Stimulated activated CD8-positive, alpha-beta memory T cell treated with anti-CD3 and anti-CD28 coated beads, Interleukin-12 subunit alpha, Interleukin-12 subunit beta, amount 100 ng/mL, for 1 hour (primary cell): ENCODE data around the gene TOP3B.
A peak's percentile ranks its signal among the peaks of the same experiment; 100 is the strongest.

ENCODE experiments used
- DNase-seq: peaks from one replicate; pipeline ENCODE4 v3.0.0-alpha.2; 2020; ENCODE audit warnings: low read depth

Gene TOP3B

DNA sequence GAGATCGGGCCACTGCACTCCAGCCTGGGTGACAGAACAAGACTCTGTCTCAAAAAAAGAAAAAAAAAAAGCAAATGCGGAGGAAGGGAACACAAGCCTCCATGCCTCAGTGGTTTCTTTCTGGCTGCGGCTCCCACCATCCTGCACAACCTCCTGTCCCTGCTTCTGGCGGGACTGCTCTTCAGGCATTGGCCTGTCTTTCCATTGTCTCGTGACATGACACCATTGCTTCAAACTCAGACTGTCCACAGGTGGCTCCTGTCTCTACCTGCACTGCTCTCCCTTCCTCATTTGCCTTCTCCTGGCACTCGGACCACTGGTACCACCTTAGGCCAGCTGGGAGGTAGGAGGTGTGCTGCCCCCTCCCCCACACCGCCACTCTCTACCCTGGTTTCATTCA, 19.3 kb downstream of the TOP3B start:
- no peak for DNase-seq

DNA sequence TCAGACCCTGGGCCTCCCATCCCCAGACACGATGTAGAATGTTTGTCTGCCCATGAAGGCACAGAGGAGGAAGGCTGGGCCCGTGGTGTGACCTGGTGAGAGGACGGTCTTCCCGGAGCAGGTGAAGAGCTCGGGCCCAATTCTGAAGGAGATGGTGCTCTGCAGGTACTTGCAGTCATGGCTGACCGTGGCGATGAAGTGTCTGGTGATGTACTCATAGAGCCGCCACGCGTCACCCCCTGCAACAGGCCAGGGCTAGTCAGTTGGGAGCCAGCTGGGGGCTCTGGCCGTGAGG, 20.0 kb downstream of the TOP3B start:
- no peak for DNase-seq

- DNase-seq: no peak
Measured at GRCh38 chr22:21961886-21962654, 20.5 kb downstream of the TOP3B start.

- no peak for DNase-seq
Measured at GRCh38 chr22:21961127-21961867, 21.3 kb downstream of the TOP3B start.

- no peak for DNase-seq
Measured at GRCh38 chr22:21960200-21961126, 22.1 kb downstream of the TOP3B start.

DNA sequence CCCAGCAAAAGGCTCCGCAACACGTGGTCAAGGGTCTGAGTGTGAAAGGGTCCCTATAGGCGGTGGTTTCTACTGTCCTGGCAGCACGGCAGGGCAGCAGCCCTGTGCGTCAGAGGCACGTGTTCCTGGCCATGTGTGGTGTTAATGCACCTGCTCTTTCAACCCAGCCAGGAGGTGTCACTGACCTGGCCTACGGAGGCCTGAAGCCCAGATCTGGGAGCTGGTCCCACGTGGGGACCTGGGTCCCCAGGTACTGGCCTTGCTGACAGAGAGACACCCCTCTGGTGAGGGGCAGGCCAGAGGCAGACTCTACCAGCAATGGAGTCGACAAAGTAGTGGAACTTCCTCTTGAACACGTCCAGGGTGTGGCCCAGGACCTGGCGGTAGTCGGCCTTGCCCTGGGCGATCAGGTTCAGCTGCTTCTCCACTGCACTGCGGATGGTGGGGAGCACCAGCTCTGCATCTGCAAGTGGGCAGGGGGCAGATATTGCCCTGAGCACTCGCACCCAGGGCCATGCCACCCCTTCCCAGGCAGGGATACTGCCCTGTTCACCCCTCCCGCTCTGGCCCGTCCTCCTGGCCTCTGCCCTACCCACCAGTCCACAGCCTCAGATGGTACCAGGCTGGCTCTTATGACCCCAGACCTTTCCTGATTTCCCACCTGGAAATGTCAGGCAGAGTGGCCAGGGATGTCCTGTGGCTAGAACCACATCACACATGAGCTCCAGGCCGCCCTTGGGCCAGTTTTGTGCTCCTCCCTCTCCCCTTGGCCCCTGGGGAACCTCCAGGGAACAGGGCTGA, 23.1 kb downstream of the TOP3B start:
- DNase-seq: no peak

DNA sequence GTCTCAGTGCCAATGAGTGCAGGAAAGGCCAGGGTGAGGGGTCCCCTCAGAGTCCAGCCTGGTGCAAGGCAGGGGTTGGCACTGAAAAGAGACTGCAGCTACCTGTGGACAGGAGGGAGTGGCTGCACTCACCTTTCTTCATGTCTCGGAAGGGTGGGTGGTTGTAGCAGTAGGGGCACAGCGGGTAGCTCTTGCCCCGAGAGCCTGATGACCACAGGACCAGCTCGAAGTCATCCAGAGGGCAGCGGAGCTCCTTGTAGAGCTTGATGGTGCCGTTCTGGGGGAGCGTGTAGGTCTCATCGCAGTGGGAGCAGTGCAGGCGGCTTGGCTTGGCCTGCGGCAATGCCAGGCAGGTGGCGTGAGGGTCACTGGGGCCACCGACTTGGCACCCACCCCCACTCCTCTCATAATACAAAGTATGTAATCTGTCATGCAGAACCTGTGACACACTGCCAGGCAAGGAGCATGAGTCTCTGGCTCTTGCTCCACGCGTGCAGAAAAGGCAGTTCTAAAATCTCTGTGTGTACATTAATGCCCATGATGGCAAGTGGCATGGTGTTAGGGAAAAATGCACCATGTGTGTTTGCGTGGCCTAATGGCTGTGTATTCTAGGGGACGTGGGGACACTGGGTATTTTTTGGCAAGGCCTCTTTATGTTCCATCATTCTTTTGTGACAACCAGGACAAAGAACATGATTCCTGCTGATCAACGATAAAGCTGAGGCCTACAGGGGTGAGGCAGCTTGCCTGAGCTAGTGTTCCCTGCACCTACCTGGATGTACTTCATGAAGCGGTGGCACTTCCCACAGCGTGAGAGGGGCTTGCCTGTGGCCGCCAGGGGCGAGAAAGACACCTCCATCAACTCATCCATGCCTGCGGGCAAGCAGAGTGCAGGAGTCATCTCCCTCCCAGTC, 24.0 kb downstream of the TOP3B start:
- DNase-seq: no peak

- peak; percentile 82 for DNase-seq
Measured at GRCh38 chr22:21952586-21953571, 29.7 kb downstream of the TOP3B start, which contains the start of gene PPM1F. TSS of gene PPM1F (minus strand) at chr22:21952848. CDS start at chr22:21946048, 6,800 bp downstream.

DNA sequence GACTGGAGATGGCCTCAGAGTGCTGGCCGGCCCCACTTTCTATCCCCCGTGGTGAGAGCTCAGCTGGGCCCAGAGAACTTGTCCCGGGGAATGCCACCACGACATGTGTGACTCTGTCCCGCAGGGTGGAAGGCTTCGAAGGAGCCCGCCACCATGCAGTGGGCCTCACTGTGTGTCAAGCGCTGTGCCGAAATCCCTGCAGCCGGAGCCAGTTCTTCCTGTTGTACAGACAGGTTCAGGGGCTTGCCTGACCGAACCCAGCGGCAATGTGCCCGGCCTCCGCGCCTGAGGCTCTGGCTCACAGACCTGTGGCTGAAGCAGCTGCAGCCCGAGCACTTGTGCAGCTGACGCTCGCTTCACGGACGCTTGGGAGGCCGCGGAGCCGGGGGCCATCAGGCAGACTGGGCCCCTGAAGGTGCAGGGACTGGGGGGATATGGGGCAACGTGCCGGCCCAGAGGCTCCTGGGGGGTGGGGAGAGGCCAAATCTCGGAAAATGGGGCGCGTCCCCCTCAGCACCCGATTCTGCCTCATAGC, 30.6 kb downstream of the TOP3B start:
- DNase-seq: no peak

DNA sequence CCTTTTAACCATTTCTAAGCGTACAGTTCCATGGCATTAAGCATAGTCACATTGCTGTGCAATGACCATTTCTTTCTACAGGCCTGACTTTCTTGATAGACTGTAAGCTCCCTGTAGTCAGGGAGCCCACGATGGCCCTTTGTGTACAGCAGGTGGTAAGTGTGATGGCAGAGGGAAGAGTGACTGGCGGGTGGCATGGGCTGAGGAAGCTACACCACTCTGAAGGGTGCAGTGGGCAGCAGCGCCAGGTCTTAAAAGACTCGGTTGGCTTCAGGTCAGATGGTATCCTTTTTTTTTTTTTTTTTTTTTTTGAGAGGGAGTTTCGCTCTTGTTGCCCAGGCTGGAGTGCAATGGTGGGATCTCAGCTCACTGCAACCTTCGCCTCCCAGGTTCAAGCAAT, 31.5 kb downstream of the TOP3B start:
- DNase-seq: no peak

GRCh38 chr22:21949948-21950347, 32.6 kb downstream of the TOP3B start:
- no peak for DNase-seq

DNA sequence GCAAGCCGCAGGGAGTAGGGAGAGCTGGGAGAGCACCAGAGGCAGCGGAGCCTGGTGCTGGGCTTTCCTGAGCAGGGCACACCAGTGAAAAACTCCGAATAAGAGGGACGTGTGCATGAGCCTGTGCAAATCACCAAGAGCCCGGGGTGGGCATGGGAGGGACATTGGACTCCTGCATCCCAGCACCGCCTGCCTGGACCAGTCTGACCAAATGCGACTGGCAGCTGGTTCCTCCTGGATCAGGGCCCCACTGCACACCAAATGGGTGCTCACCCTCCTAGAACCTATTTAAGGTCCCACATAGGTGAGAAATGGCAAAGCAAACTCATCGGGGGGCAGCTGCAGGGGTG, 33.0 kb downstream of the TOP3B start:
- no peak for DNase-seq

GRCh38 chr22:21948824-21949568, 33.6 kb downstream of the TOP3B start:
- no peak for DNase-seq

DNA sequence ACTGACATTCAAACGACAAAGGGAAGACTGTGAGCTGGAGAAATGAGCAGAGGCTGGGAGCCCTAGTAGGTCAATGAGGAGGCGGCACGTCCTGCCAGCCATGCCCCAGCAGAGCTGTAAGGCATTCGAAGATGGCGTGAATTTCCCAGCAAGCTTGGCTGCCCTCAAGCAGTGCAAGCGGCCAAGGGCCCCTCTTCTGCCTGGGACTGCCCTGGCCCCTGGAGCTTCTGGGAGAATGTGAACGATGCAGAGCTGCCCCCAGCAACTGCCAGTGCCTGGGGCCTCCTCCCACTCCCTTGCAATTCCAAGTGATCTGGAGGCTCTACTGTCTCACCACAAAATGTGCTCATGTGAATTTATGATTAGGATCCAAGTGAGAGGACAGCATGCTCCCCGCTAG, 34.2 kb downstream of the TOP3B start:
- no peak for DNase-seq

GRCh38 chr22:21947040-21948014, 35.3 kb downstream of the TOP3B start:
- no peak for DNase-seq

DNA sequence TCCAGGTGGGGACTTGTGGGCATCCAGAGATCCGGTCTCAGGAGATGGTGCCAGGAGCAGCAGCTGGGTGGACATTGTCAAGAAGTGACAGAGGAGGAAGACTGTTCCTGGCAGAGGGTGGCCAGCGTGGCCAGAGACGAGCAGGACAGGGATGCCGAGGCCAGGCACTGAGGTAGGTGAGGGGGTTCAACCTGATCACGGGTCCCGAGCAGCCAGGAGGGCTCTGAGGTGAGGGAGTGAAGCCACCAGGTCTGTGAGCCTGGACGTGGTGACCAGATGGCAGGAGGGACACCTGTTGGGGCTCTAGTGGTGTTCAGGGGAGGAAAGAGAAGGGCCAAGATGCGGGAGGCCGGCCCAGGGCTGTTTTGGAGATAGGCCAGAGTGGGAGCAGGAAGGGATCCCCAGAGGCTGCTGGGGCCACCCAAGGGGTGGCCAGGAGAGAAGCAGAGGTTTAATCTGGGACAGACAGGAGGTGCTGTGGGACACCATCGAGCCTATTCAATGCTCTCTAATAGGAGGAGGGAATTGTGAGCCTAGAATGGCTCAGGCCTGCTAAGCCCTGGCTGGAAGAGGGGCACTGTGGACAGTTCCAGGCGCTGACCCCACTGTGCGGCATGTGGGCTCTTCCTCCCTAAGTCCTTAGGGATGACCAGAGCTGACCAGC, 36.2 kb downstream of the TOP3B start:
- no peak for DNase-seq
